ENCODE data around the gene RFFL.

GRCh38 chr17:35099908-35100307 is 36.4 kb upstream of the RFFL start:
- no peak for TF ChIP-seq CTCF (IDR thresholded peaks at IDR 0.05; ENCODE audit: low read length)
- no peak for TF ChIP-seq EZH2 (IDR thresholded peaks at IDR 0.05; ENCODE audit: borderline replicate concordance, low read length)
